Measurements from ENCODE around the gene PLEKHA6.
A peak's percentile ranks its signal among the peaks of the same experiment; 100 is the strongest.

The PLEKHA6 gene

DNA sequence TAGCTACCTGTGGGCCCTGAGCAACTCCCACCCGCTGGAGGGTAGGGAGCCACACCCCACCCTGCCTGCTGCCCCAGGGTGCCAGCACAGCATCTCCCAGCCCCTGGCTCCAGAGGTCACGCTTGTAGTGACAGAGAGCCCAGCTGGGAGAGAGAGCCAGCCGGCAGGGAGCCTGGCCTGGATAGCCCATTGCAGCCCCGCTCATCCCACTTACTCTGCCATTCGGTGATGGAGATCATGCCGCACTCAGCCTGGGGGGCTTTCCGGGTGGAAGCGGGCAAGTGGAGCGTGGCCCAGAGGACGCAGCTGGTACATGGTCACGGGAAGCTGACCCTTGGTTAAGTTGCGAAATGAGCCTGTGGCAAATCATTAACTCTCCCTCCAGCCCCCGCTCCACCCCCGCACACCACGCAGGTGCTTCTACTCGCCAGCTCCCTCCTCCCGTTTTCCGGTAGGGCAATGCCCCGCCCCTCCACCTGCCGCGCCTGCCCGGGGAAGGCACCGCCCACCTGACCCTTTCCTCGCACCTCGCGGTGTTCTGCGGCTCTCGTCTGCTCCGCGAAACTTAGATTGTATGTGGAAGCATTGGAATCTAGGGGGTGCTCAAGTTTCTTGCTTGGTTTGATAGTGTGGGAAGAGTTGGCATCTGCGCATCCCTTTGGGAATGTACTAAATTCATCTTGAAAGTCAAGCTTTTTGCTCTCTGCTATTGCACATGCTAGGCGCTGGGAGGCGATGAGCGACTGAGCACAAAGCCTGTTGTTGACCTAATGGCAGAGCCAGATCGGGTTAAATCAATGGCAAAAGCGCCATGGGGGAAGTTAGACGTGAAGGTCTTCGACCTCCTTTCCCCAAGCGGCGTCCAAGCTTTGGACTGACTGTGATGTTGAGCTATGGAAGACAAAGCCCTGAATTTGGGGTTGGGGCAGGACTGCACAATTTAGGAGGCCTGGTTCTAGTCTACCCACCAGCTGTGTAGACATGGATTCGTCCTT, 145.8 kb downstream of the PLEKHA6 start, which contains the start of gene GOLT1A:
Gene GOLT1A (minus strand): TSS at position 321 of the 995 bp plus-strand sequence. CDS start 82 bp downstream, at position 239.
- DNase-seq (ENCODE audit: low read depth) = peak; percentile 11

- no peak for DNase-seq (ENCODE audit: low read depth)
These were observed 147.0 kb downstream of the PLEKHA6 start for GRCh38 chr1:204212715-204213114.

DNA sequence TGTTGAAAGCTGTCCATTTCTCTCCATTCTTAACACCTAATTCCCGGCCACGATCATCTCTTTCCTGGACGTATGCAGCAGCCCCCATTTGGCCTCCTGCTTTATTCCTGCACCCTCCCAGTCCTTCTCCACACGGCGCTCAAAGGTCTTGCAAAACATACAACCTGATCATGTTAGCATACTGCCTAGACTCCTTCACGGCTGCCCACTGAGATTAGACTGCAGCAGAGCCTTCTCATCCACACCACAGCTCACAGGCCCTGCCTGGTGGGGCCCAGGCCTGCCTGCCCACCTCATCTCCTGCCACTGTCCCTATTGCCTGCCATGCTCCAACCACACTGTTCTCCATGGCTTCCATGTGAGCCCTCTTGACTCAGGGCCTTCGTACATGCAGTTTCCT, 148.7 kb downstream of the PLEKHA6 start:
- no peak for DNase-seq (ENCODE audit: low read depth)

DNA sequence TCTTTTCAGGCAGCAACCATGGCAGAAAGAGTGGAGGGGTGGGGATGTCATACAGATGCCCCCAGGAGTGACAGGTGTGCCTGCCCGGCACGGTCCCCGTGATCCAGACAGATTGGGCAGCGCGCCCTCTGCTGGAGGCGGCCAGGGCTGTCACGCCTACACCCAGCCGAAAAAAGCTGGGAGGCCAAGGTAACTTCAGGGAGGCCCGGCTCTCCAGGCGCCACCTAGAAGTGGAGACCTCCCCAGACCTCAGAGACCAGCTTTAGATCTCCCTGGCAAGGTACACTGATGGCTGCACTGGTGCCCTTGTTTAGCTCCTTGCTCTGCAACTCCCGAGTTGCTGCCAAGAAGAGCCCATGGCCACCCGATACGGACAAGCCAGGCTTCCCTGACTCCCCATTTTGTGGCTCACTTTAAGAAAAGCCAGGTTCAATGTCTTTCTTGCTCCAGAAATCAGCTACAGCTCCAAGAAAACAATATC, 152.6 kb downstream of the PLEKHA6 start:
- DNase-seq (ENCODE audit: low read depth) = peak; percentile 68

GRCh38 chr1:204206121-204206520, 153.6 kb downstream of the PLEKHA6 start:
- no peak for DNase-seq (ENCODE audit: low read depth)

GRCh38 chr1:204205486-204205885, 154.2 kb downstream of the PLEKHA6 start:
- DNase-seq (ENCODE audit: low read depth) = no peak

- no peak for DNase-seq (ENCODE audit: low read depth)
These were observed 154.8 kb downstream of the PLEKHA6 start for GRCh38 chr1:204204944-204205343.

- no peak for DNase-seq (ENCODE audit: low read depth)
These were observed 156.4 kb downstream of the PLEKHA6 start for GRCh38 chr1:204203206-204203767.

DNA sequence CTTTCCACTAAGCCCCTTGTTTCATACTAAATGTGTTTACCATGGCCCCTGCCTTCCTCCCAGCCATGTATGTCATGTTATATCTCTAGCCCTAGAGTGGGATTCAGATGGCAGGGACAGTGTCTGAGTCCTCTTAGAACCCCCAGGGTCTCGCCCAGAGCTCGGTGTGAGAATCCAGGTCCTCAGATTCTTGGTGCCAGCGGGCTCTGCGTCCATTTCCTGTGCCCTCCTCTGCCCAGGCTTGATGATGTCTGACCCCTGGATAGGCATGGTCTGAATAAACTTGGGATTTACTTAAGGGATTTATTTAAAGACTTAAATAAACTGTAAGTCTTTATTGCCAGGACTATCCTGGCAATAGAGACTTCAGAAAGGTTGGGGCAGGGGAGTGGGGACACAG, 157.2 kb downstream of the PLEKHA6 start:
- DNase-seq (ENCODE audit: low read depth) = no peak

GRCh38 chr1:204201348-204202040, 158.2 kb downstream of the PLEKHA6 start:
- no peak for DNase-seq (ENCODE audit: low read depth)

DNA sequence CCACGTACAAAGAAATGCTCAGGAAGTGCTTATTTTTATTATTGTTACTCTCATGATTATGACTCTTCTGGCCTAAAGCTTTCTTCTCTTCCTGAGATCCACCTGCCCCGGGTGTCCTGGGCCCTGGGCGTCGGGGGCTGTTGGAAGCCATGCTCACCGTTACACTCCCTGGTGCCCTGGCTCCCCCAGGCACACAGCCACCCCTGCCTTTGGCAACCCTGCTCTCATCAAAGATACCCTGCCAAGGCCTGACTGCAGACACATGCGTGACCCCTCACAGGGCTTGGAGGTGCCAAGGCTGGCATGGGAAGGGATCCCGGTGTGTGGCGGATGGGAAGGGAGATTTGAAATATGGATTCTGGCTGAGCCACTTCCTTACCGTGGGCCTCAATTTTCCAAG, 160.2 kb downstream of the PLEKHA6 start:
- DNase-seq (ENCODE audit: low read depth) = no peak

GRCh38 chr1:204198348-204199340, 161.1 kb downstream of the PLEKHA6 start:
- DNase-seq (ENCODE audit: low read depth) = no peak

DNA sequence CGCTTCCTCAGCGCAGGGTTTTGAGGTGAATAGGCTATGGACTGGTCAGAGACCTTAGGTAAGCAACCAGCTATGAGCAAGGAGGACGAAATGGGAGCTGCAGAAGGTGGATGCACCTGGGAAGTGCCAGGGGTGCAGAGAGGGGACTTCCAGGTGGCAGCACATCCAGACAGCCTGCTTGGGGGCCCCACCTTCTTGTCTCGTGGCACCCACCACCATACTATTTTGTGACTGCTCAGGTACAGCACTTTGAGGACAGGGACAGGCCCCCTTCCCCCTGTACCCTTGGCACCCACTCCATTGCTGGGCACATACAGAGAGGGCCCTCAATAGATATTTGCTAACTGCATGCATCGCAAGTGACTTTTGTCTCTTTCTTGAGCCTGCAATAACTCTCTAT, 162.7 kb downstream of the PLEKHA6 start:
- no peak for DNase-seq (ENCODE audit: low read depth)

DNA sequence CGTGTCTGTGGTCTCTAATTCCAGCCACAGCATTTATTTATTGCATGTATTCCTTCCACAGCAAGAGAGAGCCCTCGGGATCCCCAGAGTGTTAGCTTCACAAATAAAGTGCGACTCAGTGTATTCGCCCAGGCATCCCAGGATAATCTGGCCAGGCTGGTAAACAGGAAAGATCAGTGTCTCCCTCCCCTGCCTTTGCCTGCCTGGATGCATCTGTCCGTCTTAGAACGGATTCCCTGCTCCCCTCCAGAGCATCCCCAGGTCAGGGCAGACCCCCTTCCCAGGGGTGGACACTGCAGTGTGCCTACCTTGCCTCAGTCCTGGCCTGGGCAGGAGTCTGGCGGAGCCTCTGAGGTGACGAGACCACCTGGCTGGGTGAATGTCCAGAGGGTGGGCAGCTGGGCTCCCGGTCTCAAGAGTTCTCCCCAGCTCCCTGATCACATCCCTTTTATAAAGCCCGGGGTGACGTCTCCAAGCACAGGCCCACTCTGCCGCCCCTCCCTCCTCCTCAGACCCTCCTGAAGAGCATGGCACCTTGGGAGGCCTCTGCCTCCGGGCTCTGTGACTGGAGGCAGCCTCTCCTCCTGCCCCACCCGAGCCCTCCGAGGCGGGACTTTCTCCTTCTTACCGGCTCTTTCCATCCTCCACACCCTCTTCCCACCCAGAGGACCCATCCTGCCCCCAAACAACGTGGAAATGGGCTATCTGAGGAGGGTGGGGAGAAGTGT, 163.5 kb downstream of the PLEKHA6 start, which contains the start of gene KISS1:
Gene KISS1 (minus strand): TSS at position 424 of the 728 bp plus-strand sequence. CDS start 3,615 bp downstream, outside the sequence.
- DNase-seq (ENCODE audit: low read depth) = no peak

- no peak for DNase-seq (ENCODE audit: low read depth)
These were observed 165.0 kb downstream of the PLEKHA6 start for GRCh38 chr1:204194771-204195170.

DNA sequence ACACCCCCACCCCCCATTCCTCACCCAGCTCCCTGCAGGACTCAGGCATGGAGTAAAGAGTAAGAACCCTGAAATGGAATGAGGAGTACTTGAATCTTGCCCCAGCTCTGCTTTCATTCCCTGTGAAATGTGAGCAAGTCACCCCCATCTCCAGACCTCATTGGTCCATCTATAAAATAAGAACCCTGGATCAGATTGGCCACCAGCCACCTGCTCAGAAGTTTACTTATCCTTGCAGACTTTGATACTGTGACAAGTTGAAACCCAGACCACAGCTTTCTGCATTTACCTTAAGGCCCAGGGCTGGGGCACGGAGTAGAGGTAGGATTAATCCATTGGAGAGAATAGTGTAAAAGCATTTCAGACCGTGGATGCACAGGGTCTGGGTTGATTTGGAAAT, 165.6 kb downstream of the PLEKHA6 start:
- no peak for DNase-seq (ENCODE audit: low read depth)

DNA sequence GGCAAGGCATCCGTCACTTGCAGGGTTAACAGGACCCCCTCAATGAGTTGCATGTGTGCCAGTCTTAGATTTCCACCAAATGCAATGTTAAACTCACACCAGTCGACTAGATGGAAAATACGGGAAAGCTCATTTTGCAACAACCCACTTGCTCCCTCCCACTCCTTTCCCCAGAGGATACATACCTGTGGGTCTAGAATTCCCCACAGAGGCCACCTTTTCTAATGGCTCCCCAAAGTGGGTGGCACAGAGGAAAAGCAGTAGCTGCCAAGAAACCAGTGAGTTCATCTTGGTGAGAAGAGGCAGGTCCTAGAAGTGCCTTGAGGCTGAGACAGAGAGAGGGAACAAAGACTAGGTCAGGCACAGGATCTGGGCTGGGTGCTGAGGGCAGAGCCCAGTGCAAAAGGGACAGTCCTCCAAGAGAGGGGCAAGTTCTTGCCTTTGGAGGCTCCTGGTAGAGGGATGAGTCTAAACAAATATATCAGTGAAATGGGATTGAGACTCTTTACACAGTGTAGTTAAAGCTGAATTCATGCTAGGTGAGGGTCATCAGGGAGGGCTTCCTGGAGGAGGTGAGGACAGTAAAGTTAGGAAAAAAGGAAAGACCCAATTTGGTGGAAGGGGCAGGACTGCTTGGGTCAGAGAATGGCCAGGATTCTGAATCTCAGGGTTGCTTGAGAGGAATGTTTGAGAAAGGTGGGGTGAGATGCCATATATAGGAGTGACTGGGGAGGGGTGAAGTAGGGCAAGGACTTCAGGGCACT, 167.0 kb downstream of the PLEKHA6 start:
- DNase-seq (ENCODE audit: low read depth) = no peak

- no peak for DNase-seq (ENCODE audit: low read depth)
These were observed 167.7 kb downstream of the PLEKHA6 start for GRCh38 chr1:204192046-204192445.

GRCh38 chr1:204191456-204191855, 168.3 kb downstream of the PLEKHA6 start:
- DNase-seq (ENCODE audit: low read depth) = no peak
